GM23338 (cell line): ENCODE results near the gene SPI1.

Experiments used
- CREB1 ChIP-seq: fragments of 250-450 bp; sonication (Bioruptor Pico); IDR thresholded peaks from 2 replicates; pipeline ENCODE4 v1.5.0; 2020; ENCODE audit warnings: low read depth, mild to moderate bottlenecking, moderate library complexity
- CTCF ChIP-seq, 2 experiments: fragments of 200-600 bp in 1 of 2; sonication (generic) in 1 of 2; conservative IDR thresholded peaks; 2 replicates each; pipeline versions ENCODE4 v1.5.1 to v1.6.1; 2016 to 2017; ENCODE audit warnings: antibody characterized with exemption in 2 of 2, low read depth in 2 of 2, mild to moderate bottlenecking in 2 of 2, moderate library complexity in 1 of 2
- EZH2 ChIP-seq: fragments of 200-600 bp; sonication (generic); IDR thresholded peaks from one replicate; pipeline ENCODE4 v1.8.0; 2017; ENCODE audit warnings: antibody characterized with exemption, mild to moderate bottlenecking, low read depth; ENCODE audit not compliant: unreplicated experiment
- EZH2phosphoT487 ChIP-seq: fragments of 200-600 bp; sonication (generic); IDR thresholded peaks from one replicate; pipeline ENCODE4 v1.8.1; 2018; ENCODE audit warnings: antibody characterized with exemption; ENCODE audit not compliant: unreplicated experiment
- JUNB ChIP-seq: IDR thresholded peaks from one replicate; pipeline ENCODE4 v1.6.1; 2016; ENCODE audit warnings: antibody characterized with exemption; ENCODE audit not compliant: unreplicated experiment
- NANOG ChIP-seq: IDR thresholded peaks from 2 replicates; pipeline ENCODE4 v1.6.1; 2016; ENCODE audit warnings: antibody characterized with exemption, borderline replicate concordance
- POLR2AphosphoS5 ChIP-seq: IDR thresholded peaks from 2 replicates; pipeline ENCODE4 v1.6.1; 2016; ENCODE audit warnings: antibody characterized with exemption, low read depth
- REST ChIP-seq: IDR thresholded peaks from one replicate; pipeline ENCODE4 v1.6.1; 2018; ENCODE audit warnings: antibody characterized with exemption; ENCODE audit not compliant: unreplicated experiment
- STAT1 ChIP-seq: IDR thresholded peaks from one replicate; pipeline ENCODE4 v1.6.1; 2016; ENCODE audit warnings: antibody characterized with exemption; ENCODE audit not compliant: unreplicated experiment
- ZNF114 ChIP-seq: fragments of 250-450 bp; sonication (Bioruptor Pico); IDR thresholded peaks from 2 replicates; pipeline ENCODE4 v1.5.0; 2020; ENCODE audit warnings: mild to moderate bottlenecking, moderate library complexity
- ZNF331 ChIP-seq: fragments of 250-450 bp; sonication (Bioruptor Pico); IDR thresholded peaks from 2 replicates; pipeline ENCODE4 v1.5.0; 2020; ENCODE audit warnings: low read depth, mild to moderate bottlenecking, moderate library complexity
- ZNF462 ChIP-seq: fragments of 250-450 bp; sonication (Bioruptor Pico); IDR thresholded peaks from 2 replicates; pipeline ENCODE4 v1.5.0; 2020; ENCODE audit warnings: mild to moderate bottlenecking, moderate library complexity

- TF ChIP-seq POLR2AphosphoS5 (no peak), CTCF (conservative IDR thresholded peaks at IDR 0.05; ENCODE audit: low read depth in 2 of 2) (no peak), ZNF331 (no peak), ZNF462 (CRISPR knock-in tag) (no peak), CREB1 (CRISPR knock-in tag) (no peak), EZH2 (no peak), STAT1 (no peak), JUNB (no peak), REST (no peak), EZH2phosphoT487 (no peak), ZNF114 (CRISPR knock-in tag) (no peak), NANOG (no peak)
These were observed 3.3 kb downstream of the SPI1 start for GRCh38 chr11:47375020-47375419.
